ENCODE measurements around the gene CPED1.

The CPED1 gene

GRCh38 chr7:121039510-121039822 lies 51.0 kb downstream of the CPED1 start:
- TF ChIP-seq, protein P1, sequence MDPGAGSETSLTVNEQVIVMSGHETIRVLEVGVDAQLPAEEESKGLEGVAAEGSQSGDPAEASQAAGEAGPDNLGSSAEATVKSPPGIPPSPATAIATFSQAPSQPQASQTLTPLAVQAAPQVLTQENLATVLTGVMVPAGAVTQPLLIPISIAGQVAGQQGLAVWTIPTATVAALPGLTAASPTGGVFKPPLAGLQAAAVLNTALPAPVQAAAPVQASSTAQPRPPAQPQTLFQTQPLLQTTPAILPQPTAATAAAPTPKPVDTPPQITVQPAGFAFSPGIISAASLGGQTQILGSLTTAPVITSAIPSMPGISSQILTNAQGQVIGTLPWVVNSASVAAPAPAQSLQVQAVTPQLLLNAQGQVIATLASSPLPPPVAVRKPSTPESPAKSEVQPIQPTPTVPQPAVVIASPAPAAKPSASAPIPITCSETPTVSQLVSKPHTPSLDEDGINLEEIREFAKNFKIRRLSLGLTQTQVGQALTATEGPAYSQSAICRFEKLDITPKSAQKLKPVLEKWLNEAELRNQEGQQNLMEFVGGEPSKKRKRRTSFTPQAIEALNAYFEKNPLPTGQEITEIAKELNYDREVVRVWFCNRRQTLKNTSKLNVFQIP (CRISPR knock-in tag; IDR thresholded peaks at IDR 0.05; ENCODE audit: borderline replicate concordance, low read depth): no peak
- TF ChIP-seq GLIS3 (CRISPR knock-in tag; IDR thresholded peaks at IDR 0.05): no peak
- TF ChIP-seq OSR1 (CRISPR knock-in tag; IDR thresholded peaks at IDR 0.05): no peak
- no peak for TF ChIP-seq CSDC2 (CRISPR knock-in tag; IDR thresholded peaks at IDR 0.05)
- TF ChIP-seq, protein P2, sequence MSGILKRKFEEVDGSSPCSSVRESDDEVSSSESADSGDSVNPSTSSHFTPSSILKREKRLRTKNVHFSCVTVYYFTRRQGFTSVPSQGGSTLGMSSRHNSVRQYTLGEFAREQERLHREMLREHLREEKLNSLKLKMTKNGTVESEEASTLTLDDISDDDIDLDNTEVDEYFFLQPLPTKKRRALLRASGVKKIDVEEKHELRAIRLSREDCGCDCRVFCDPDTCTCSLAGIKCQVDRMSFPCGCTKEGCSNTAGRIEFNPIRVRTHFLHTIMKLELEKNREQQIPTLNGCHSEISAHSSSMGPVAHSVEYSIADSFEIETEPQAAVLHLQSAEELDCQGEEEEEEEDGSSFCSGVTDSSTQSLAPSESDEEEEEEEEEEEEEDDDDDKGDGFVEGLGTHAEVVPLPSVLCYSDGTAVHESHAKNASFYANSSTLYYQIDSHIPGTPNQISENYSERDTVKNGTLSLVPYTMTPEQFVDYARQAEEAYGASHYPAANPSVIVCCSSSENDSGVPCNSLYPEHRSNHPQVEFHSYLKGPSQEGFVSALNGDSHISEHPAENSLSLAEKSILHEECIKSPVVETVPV (CRISPR knock-in tag; IDR thresholded peaks at IDR 0.05): no peak
- TF ChIP-seq, protein P3, sequence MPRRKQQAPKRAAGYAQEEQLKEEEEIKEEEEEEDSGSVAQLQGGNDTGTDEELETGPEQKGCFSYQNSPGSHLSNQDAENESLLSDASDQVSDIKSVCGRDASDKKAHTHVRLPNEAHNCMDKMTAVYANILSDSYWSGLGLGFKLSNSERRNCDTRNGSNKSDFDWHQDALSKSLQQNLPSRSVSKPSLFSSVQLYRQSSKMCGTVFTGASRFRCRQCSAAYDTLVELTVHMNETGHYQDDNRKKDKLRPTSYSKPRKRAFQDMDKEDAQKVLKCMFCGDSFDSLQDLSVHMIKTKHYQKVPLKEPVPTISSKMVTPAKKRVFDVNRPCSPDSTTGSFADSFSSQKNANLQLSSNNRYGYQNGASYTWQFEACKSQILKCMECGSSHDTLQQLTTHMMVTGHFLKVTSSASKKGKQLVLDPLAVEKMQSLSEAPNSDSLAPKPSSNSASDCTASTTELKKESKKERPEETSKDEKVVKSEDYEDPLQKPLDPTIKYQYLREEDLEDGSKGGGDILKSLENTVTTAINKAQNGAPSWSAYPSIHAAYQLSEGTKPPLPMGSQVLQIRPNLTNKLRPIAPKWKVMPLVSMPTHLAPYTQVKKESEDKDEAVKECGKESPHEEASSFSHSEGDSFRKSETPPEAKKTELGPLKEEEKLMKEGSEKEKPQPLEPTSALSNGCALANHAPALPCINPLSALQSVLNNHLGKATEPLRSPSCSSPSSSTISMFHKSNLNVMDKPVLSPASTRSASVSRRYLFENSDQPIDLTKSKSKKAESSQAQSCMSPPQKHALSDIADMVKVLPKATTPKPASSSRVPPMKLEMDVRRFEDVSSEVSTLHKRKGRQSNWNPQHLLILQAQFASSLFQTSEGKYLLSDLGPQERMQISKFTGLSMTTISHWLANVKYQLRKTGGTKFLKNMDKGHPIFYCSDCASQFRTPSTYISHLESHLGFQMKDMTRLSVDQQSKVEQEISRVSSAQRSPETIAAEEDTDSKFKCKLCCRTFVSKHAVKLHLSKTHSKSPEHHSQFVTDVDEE (CRISPR knock-in tag; IDR thresholded peaks at IDR 0.05): no peak
- no peak for TF ChIP-seq ISL1 (CRISPR knock-in tag; IDR thresholded peaks at IDR 0.05)
- TF ChIP-seq, protein P4, sequence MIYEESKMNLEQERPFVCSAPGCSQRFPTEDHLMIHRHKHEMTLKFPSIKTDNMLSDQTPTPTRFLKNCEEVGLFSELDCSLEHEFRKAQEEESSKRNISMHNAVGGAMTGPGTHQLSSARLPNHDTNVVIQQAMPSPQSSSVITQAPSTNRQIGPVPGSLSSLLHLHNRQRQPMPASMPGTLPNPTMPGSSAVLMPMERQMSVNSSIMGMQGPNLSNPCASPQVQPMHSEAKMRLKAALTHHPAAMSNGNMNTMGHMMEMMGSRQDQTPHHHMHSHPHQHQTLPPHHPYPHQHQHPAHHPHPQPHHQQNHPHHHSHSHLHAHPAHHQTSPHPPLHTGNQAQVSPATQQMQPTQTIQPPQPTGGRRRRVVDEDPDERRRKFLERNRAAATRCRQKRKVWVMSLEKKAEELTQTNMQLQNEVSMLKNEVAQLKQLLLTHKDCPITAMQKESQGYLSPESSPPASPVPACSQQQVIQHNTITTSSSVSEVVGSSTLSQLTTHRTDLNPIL (CRISPR knock-in tag; IDR thresholded peaks at IDR 0.05; ENCODE audit: low read depth): no peak
- no peak for TF ChIP-seq TCF4 (CRISPR knock-in tag; IDR thresholded peaks at IDR 0.05; ENCODE audit: borderline replicate concordance)
- TF ChIP-seq ZNF565 (CRISPR knock-in tag; conservative IDR thresholded peaks at IDR 0.05; ENCODE audit: low read depth): no peak
- no peak for TF ChIP-seq ESRRG (CRISPR knock-in tag; IDR thresholded peaks at IDR 0.05)
- TF ChIP-seq PATZ1 (CRISPR knock-in tag; IDR thresholded peaks at IDR 0.05; ENCODE audit: borderline replicate concordance): no peak
- TF ChIP-seq ARNTL (CRISPR knock-in tag; IDR thresholded peaks at IDR 0.05; ENCODE audit: borderline replicate concordance, low read depth): no peak
- TF ChIP-seq ZFP3 (CRISPR knock-in tag; IDR thresholded peaks at IDR 0.05): no peak
- TF ChIP-seq BACH2 (CRISPR knock-in tag; IDR thresholded peaks at IDR 0.05; ENCODE audit: borderline replicate concordance): no peak
- TF ChIP-seq PPARA (CRISPR knock-in tag; IDR thresholded peaks at IDR 0.05; ENCODE audit: borderline replicate concordance): no peak
- no peak for TF ChIP-seq ZNF8 (CRISPR knock-in tag; IDR thresholded peaks at IDR 0.05)
- TF ChIP-seq RARB (CRISPR knock-in tag; IDR thresholded peaks at IDR 0.05): no peak
- ATAC-seq: no peak

DNA sequence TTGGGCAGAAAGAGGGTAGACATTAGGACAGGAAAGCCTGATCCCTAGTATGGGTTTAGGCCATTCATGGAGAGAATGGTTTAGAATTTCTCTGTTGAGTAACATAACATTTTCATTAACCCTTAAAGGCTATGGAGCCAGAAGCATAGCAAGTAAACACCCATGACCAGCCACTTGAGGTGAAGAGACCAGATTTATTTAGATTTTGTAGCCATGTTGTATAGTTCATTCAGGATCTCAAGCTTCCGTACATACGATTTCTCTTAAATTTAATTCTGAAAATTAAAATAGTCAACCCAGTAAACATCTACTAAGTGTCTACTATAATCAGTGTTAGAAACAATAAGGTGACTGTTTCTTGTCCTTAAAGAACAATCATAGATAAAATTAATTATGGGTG lies 51.5 kb downstream of the CPED1 start:
- TF ChIP-seq, protein P3 (CRISPR knock-in tag; IDR thresholded peaks at IDR 0.05): no peak
- no peak for TF ChIP-seq ARNTL (CRISPR knock-in tag; IDR thresholded peaks at IDR 0.05; ENCODE audit: borderline replicate concordance, low read depth)
- TF ChIP-seq ZC3H10 (CRISPR knock-in tag; IDR thresholded peaks at IDR 0.05): no peak
- no peak for ATAC-seq

Data from SK-N-SH treated with all-trans-retinoic acid at 6 μM for 48 hours (cell line).